Loucy (cell line): ENCODE measurements around the gene SLC12A4.

ENCODE experiments used
- H2AFZ ChIP-seq: fragments of 200-600 bp; sonication (generic); 2 replicates; pipeline ENCODE4 v1.6.0; 2016; ENCODE audit warnings: antibody characterized with exemption, mild to moderate bottlenecking, low read length, moderate library complexity
- H3F3A ChIP-seq: fragments of 200-600 bp; 2 replicates; pipeline ENCODE4 v1.6.0; 2016; ENCODE audit warnings: antibody characterized with exemption, low read depth, mild to moderate bottlenecking
- H3K27me3 ChIP-seq: fragments of 200-600 bp; sonication (generic); 2 replicates; pipeline ENCODE4 v1.6.1; 2014; ENCODE audit warnings: low read length, mild to moderate bottlenecking; ENCODE audit not compliant: insufficient read depth, poor library complexity, severe bottlenecking
- H3K36me3 ChIP-seq: fragments of 200-600 bp; sonication (generic); 2 replicates; pipeline ENCODE4 v1.6.1; 2016; ENCODE audit warnings: low read length; ENCODE audit not compliant: insufficient read depth
- H3K4me1 ChIP-seq: fragments of 200-600 bp; sonication (generic); 2 replicates; pipeline ENCODE4 v1.5.1; 2014; ENCODE audit warnings: low read length, mild to moderate bottlenecking; ENCODE audit not compliant: insufficient read depth, poor library complexity, severe bottlenecking
- H3K4me2 ChIP-seq: fragments of 200-600 bp; sonication (generic); 2 replicates; pipeline ENCODE4 v1.6.0; 2014; ENCODE audit warnings: antibody characterized with exemption, low read length, low read depth, mild to moderate bottlenecking; ENCODE audit not compliant: poor library complexity, severe bottlenecking
- H3K4me3 ChIP-seq: fragments of 200-600 bp; sonication (generic); 2 replicates; pipeline ENCODE4 v1.5.1; 2014; ENCODE audit warnings: low read length, mild to moderate bottlenecking, mixed read lengths; ENCODE audit not compliant: poor library complexity, severe bottlenecking
- H3K79me2 ChIP-seq: fragments of 200-600 bp; sonication (generic); 2 replicates; pipeline ENCODE4 v1.6.1; 2014; ENCODE audit warnings: low read length; ENCODE audit not compliant: insufficient read depth
- H3K9ac ChIP-seq: fragments of 200-600 bp; sonication (generic); 2 replicates; pipeline ENCODE4 v1.6.0; 2014; ENCODE audit warnings: mild to moderate bottlenecking, low read depth, low read length, moderate library complexity; ENCODE audit not compliant: poor library complexity, severe bottlenecking
- H3K9me2 ChIP-seq: fragments of 200-600 bp; sonication (generic); replicated peaks from 2 replicates; pipeline ENCODE4 v1.6.1; 2016; ENCODE audit warnings: low read depth, low read length, mixed read lengths
- H3K9me3 ChIP-seq: fragments of 200-600 bp; sonication (generic); 2 replicates; pipeline ENCODE4 v1.6.1; 2014; ENCODE audit warnings: mild to moderate bottlenecking, antibody characterized with exemption, low read length, low read depth; ENCODE audit not compliant: insufficient read depth
- H4K20me1 ChIP-seq: fragments of 200-600 bp; sonication (generic); 2 replicates; pipeline ENCODE4 v1.6.0; 2014; ENCODE audit warnings: antibody characterized with exemption, low read length, mild to moderate bottlenecking; ENCODE audit not compliant: insufficient read depth, poor library complexity, severe bottlenecking
- CTCF ChIP-seq: fragments of 200-600 bp; sonication (generic); conservative IDR thresholded peaks from 2 replicates; pipeline ENCODE4 v1.5.1; 2014; ENCODE audit warnings: mild to moderate bottlenecking, antibody characterized with exemption, low read length
- EZH2phosphoT487 ChIP-seq: fragments of 200-600 bp; IDR thresholded peaks from 2 replicates; pipeline ENCODE4 v1.6.1; 2018; ENCODE audit warnings: antibody characterized with exemption, mild to moderate bottlenecking, moderate library complexity, borderline replicate concordance

The SLC12A4 gene

GRCh38 chr16:67919622-67920221 lies 48.7 kb downstream of the SLC12A4 start:
- no peaks in the 10 kb centered on the region for H4K20me1 ChIP-seq
- no peaks in the 10 kb centered on the region for H3K9me2 ChIP-seq
- TF ChIP-seq EZH2phosphoT487 (no peak), CTCF (peak; percentile 37; the same call in 1 of the 2 replicates)
- no peaks in the 10 kb centered on the region for H3K27me3 ChIP-seq
- no peak overlapping the region for H2AFZ ChIP-seq
- H3K9ac ChIP-seq, result no peak overlapping the region
- H3K9me3 ChIP-seq, result no peaks in the 10 kb centered on the region
- no peak overlapping the region for H3K4me3 ChIP-seq
- no peaks in the 10 kb centered on the region for H3K4me1 ChIP-seq
- H3K79me2 ChIP-seq, result no peaks in the 10 kb centered on the region
- no peaks in the 10 kb centered on the region for H3F3A ChIP-seq
- H3K36me3 ChIP-seq, result no peaks in the 10 kb centered on the region
- no peak overlapping the region for H3K4me2 ChIP-seq

DNA sequence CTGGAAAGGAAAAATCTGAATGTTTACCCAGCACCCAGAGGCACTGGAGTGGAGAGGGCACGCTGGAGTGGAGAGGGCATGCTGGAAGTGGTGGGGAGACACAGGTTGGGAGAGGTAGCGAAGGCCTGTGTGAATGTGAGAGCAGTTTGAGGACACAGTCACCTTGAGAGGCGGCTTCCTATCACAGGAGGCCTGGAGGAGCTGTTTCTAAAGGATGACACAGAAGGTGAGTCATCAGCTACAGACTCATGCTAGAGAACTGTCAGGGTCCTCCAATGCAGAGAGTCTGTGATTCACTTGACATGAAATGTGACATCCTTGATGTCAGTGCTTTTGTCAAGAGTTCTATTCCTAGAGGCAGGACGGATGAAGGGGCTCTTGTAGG lies 50.6 kb downstream of the SLC12A4 start:
- H3K9me2 ChIP-seq, result no peaks in the 10 kb centered on the region
- H2AFZ ChIP-seq, result no peak overlapping the region
- H3K9ac ChIP-seq, result no peak overlapping the region
- no peak overlapping the region for H3K4me3 ChIP-seq
- no peaks in the 10 kb centered on the region for H4K20me1 ChIP-seq
- H3K27me3 ChIP-seq, result no peaks in the 10 kb centered on the region
- no peaks in the 10 kb centered on the region for H3K9me3 ChIP-seq
- TF ChIP-seq EZH2phosphoT487, result no peak
- TF ChIP-seq CTCF, result no peak
- H3K4me1 ChIP-seq, result no peaks in the 10 kb centered on the region
- no peaks in the 10 kb centered on the region for H3K36me3 ChIP-seq
- H3K4me2 ChIP-seq, result no peak overlapping the region
- H3K79me2 ChIP-seq, result no peaks in the 10 kb centered on the region
- H3F3A ChIP-seq, result no peaks in the 10 kb centered on the region

DNA sequence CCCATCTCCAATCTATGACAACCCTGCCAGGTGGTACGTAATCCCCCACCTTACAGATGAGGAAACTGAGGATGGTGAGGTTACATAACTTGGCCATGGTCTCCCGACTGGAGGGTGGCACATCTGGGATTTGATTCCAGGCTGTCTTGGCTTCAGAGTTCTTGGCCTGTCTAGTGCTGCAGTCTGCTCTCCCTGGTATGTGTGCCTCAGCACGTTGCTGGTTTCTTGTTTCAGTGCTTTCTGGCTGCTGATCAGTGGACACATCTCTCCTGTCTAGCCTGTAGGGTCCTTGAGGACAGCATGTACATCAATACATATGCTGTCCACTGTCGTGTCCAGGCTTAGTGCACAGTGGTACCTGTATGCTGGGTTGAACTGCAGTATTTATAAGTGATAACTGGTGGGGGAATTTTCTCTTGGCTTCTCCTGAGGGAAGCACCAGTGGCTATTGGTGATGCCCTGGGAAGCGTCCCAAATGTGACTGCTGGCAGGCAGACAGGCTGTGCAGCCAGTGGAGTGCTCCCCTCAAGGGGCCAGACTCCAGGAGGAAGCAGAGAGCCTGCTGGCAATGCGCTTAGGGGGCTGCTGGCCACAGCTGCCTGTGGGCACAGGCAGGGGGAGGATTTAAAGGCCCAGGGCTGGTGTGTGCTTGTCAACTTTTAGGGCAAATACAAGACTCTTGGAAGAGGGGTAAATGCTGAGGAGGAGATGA lies 51.1 kb downstream of the SLC12A4 start:
- Histone ChIP-seq H4K20me1 (no peaks in the 10 kb centered on the region), H3K4me3 (no peak overlapping the region), H3K27me3 (no peaks in the 10 kb centered on the region), H3K4me2 (no peak overlapping the region), H3K79me2 (no peaks in the 10 kb centered on the region), H3K9ac (no peak overlapping the region), H3K9me3 (no peaks in the 10 kb centered on the region), H3F3A (no peaks in the 10 kb centered on the region), H3K36me3 (no peaks in the 10 kb centered on the region), H3K9me2 (no peaks in the 10 kb centered on the region), H3K4me1 (no peaks in the 10 kb centered on the region), H2AFZ (no peak overlapping the region)
- TF ChIP-seq EZH2phosphoT487 (no peak), CTCF (no peak)
